GM12801 (cell line): ENCODE results near the gene SIGLEC1.

ENCODE experiments used
- TF ChIP-seq, protein P1 (sequence below): IDR thresholded peaks from one replicate; pipeline ENCODE4 v1.5.1; 2011; ENCODE audit warnings: control low read depth; ENCODE audit not compliant: insufficient read length; ENCODE audit errors: extremely low read depth

Gene SIGLEC1

DNA sequence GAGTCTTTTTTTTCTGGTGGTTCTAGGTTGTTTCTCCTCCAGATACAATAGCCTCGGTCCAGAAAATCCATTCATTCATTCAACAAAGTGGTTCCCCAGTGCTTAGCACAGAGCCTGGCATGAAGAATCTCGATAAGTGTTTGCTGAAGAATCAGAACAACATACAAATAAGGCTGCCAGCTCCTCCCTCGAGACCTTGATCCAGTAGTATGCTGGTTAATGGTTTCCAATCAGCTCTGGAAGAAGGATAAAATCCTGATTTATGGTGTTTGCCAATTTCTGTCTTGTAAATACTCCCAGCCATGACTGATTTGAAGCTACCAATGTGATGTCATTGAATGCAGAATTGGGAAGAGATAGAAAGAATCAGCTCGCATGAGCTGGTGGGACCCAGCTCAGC, 23.4 kb upstream of the SIGLEC1 start:
- TF ChIP-seq, protein P1, sequence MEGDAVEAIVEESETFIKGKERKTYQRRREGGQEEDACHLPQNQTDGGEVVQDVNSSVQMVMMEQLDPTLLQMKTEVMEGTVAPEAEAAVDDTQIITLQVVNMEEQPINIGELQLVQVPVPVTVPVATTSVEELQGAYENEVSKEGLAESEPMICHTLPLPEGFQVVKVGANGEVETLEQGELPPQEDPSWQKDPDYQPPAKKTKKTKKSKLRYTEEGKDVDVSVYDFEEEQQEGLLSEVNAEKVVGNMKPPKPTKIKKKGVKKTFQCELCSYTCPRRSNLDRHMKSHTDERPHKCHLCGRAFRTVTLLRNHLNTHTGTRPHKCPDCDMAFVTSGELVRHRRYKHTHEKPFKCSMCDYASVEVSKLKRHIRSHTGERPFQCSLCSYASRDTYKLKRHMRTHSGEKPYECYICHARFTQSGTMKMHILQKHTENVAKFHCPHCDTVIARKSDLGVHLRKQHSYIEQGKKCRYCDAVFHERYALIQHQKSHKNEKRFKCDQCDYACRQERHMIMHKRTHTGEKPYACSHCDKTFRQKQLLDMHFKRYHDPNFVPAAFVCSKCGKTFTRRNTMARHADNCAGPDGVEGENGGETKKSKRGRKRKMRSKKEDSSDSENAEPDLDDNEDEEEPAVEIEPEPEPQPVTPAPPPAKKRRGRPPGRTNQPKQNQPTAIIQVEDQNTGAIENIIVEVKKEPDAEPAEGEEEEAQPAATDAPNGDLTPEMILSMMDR, result no peak

DNA sequence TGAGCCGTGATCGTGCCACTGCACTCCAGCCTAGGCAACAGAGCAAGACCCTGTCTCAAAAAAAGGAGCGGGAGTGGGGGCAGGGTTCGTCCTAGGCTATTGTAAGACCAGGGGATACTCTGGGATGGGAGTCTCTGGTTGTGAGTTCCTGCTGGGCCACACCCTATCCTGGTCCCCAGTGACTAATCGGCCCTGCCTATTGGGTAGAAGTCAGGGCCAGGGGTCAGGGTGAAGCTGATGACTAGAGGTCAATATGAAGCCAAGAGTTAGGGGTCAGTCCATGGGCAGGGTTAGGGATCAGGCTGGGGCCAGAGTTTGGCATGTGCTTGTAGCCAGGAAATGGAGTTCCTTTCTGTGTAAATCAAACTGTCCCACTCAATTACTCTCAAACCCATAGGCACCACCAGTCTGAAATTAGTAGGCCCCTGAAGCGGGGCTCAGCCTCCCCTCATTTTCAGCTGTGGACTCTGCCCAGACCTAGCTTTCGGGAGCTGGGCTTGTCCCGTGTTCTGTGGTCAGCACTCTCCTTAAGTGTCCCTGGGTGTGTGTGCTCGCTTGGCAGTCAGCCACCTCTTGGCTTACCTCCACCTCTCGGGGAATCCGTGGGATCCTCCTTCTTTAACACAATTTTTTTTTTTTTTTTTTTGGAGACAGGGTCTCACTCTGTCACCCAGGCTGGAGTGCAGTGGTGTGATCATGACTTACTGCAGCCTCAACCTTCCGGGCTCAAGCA, 21.9 kb upstream of the SIGLEC1 start:
- TF ChIP-seq, protein P1, result no peak

DNA sequence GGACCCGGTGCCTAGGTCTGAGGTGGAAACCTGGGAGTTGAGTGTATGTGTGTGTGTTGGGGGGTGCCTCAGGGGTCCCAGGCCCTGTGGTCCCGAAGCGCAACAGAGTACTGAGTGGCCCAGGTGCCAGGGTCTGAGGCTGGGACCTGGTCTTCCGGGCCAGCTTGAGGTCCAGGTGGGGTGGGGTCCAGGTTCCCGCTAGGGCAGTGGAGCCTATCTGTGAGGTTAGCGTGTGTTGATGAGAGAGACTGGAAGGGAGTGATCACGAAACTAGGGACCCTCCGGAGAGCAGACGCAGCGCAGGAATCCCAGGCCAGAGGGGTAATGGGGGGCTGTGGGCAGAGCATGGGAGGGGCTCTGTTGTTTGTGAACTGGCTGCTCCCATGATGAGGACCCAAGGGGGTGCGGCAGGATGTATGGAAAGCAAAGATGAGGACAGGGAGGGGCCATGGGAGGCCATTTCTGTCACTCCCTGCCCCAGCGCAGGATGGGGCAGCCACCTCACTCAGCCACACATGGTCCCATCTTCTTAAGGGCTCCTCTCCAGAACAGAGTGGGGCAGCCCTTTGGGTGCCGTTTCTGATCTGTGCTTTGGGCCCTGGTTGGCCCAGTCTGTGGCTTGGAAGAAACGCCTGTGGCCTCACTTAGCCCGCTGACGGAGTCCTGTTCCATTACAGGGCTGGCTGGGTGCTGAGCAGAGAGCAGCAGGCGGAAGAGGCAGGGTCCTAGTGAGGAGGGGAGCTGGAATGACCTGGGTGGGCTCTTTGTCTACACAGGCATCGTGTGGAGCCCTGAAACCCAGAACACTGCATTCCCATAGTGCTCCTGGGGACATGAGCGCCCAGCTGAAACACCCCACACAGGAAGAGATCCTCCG, 21.0 kb upstream of the SIGLEC1 start:
- TF ChIP-seq, protein P1, result no peak

DNA sequence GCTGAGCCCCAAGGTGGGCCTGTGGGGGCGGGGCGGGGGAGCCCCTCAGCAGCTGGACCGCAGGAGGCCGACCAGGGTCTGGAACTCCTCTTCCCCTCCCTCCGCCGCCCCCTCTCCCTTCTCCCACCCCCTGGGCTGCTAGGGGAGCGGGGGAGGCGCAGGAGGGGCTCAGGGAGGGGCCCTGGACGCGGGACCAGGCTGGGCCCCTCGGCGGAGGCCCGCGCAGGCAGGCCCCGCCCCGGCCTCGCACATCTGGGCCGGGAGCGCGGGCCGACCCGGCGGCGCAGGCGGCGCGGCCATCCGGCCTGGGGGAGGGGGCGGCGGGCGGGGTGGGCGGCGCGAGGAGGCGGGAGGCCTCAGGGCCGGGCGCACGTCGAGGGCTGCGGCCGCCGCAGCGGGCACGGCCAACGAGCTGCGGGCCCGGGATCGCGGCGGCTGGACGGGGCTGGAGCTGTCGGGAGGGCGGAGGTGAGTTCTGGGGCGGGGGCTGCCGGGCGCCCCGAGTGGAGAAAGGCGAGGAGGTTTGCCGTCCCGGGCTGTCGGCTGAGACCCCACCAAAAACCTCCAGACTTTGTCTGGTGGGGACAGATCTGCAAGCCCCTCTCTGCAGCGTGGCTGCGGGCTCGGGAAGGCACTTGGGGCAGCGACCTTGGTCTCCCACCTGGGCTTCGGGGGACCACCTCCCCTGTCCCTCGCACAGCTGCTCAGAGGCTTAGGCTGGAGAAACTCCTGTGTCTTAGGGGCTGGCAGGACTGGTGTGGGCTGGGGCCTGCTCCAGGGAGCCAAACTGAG, 20.1 kb upstream of the SIGLEC1 start, which contains the start of gene HSPA12B:
TSS of gene HSPA12B (plus strand) at position 359 of the 792 bp plus-strand sequence. CDS start 5,990 bp downstream, outside the sequence.
- TF ChIP-seq, protein P1, result no peak

DNA sequence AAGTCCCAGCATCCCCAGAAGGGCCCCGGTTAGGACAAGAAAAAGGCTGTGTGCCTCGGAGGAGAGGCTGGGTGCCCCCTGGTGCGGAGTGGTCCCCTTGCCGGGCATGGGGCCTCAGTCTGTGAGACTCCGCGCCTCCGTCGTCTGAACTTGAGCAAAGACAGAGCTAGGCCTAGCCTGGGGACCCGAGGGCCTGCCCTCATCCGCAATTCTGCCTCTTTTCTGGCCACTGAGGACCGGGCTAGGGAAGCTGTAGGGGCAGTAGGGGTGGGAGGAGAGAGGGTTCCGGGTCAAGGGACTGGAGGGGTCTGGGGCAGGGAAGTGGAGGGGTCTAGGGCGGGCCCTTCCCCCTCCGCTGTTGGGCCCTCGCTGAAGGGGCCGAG, 19.5 kb upstream of the SIGLEC1 start:
- TF ChIP-seq, protein P1, result no peak

DNA sequence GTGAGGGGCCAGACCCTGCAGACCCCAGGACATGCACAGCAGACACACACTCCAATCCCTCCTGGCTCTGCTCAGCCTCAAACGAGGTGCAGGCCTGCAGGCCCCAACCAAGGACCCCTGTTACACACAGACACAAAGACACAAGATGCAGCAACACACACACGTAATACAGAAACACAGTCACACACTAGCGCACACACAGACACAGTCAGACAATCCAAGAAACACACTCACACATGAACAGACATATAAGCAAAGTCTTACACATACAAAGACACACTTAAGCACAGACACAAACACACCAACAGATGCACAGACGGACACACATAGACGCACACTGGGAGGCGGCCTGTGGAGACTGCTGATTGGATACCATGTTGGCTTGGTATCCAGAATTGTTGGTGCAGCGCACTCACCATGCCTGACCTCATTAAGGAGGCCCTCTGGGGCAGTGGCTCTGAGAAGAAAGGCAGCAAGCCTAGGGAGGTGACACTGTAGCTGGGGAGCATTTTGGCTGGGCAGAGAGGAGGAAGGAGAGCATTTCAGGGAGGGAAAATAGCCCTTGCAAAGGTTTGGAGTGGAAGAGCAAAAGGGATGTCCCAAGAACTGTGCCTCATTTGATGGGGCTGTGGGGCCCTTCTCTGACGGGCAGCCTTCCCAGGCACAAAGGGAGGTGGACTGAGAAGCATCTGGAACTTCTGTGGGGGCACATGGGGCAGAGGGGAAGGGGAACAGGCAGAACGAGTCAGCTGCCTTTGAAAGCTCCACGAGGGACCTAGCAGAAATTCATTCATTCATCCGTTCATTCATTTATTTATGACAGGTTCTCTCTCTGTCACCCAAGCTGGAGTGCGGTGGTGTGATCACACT, 18.6 kb upstream of the SIGLEC1 start:
- TF ChIP-seq, protein P1, result no peak
